PC-9 (cell line): ENCODE results near the gene TTLL1.

Source experiments
- CTCF ChIP-seq: fragments of 200-600 bp; sonication (generic); conservative IDR thresholded peaks from 2 replicates; pipeline ENCODE4 v1.6.1; 2017; ENCODE audit warnings: mixed run types, antibody characterized with exemption, mild to moderate bottlenecking, moderate library complexity
- EZH2 ChIP-seq: fragments of 200-600 bp; sonication (generic); IDR thresholded peaks from 2 replicates; pipeline ENCODE4 v1.8.0; 2017; ENCODE audit warnings: antibody characterized with exemption, low read depth

- no peak for TF ChIP-seq CTCF
- no peak for TF ChIP-seq EZH2
Measured at GRCh38 chr22:43135565-43135964, 46.4 kb upstream of the TTLL1 start.
